GM19043 (cell line): ENCODE results near the gene RNF34.
A peak's percentile ranks its signal among the peaks of the same experiment; 100 is the strongest.
"Not testable (repeated sequence)": the region's sequence is repeated elsewhere in the genome, so short reads cannot be mapped to it uniquely, and the experiment has no call there.

Experiments used
- ATAC-seq: cut with Tn5 transposase; IDR thresholded peaks from one replicate; pipeline ENCODE4 v1.9.1; 2021; ENCODE audit warnings: low read depth; ENCODE audit not compliant: unreplicated experiment

Gene RNF34, protein sequence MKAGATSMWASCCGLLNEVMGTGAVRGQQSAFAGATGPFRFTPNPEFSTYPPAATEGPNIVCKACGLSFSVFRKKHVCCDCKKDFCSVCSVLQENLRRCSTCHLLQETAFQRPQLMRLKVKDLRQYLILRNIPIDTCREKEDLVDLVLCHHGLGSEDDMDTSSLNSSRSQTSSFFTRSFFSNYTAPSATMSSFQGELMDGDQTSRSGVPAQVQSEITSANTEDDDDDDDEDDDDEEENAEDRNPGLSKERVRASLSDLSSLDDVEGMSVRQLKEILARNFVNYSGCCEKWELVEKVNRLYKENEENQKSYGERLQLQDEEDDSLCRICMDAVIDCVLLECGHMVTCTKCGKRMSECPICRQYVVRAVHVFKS

DNA sequence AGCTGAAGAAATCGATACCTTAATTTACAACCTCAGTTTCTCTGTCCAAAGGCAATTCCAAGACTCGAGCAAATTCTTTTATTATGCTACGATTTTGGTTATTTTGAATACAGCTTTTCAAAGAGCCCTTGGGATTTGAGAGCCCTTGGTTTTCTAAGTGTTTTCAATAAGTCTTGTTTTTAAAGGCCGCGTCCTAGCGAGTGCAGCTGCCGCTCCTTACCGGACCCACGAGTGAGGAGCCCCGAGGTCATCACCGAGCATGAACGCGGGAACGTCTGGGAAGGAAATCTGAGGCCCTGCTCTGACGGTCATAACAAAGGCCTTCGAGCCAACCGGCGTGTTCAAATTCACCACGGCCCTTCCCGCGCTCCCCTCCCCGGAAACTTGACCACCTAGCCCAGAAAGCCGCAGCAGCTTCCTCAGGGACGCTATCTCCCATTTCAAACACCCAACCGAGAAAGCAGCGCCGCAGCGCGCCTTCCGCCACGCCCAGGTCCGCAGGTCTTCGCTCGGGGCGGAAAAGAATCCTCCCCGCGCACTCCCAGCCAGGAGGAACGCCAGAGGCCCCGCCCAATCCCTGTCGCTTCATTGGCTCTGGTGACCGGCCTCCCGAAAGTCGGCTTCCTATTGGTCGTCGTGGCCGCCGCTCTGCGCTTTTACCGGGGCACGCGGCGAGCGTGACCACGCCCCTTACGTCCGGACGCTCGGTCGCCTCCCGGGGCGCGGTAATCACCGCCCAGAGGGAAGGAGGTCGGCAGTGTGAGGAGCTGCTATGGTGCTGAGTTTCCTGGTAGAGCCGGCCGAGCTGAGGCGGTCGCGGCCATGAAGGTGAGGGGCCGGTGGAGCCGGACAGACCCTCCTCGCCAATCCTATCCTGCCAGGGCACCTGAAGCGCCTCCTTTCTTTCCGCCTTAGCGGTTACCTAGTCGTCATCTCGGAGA is at the start of gene RNF34:
TSS of gene RNF34 (plus strand) at position 728 of the 941 bp plus-strand sequence. CDS start at position 823, 95 bp downstream.
- ATAC-seq = peak; percentile 84

DNA sequence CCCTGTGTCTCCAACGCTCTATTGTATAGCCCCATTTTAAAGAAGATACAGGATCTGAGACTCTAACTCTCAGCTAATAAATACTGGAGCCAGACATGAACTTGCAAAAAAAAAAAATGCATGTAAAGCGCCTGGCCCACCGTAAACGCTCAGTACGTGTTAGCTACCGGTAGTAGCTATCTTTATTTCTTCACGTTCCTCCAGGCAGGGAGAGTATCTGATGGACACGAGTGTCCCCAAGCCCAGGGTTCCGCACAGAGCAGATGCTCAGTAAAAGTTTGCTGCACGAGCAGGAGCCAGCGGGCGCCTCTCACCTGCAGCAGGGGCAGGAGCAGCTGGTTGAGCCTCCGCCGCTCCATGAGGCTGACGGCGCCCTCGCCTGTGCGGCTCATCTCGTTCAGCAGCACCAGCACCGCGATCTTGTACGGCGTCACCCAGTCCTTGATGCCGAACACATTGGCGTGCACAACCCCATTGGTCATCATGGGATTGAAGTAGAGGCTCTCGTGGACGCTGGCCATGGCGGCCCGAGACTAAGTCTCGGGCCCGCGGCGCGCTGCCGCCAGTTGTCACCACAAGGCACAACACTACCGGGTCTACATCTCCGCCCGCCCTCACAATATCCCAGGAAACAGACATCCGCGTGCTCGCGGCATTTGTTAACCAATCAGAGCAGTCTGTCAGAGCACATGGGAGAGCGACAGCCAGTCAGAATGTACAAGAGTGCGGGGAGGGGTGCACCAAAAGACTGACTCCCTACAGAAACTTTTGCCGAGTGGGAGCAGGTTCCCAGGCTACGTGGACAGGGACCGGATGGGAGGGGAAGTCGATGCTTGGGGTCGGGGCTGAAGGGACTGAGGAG is 47.9 kb upstream of the RNF34 start, which contains the start of gene ANAPC5:
TSS of gene ANAPC5 (minus strand) at position 592 of the 862 bp plus-strand sequence. CDS start at position 521, 71 bp downstream.
- ATAC-seq = peak; percentile 97

DNA sequence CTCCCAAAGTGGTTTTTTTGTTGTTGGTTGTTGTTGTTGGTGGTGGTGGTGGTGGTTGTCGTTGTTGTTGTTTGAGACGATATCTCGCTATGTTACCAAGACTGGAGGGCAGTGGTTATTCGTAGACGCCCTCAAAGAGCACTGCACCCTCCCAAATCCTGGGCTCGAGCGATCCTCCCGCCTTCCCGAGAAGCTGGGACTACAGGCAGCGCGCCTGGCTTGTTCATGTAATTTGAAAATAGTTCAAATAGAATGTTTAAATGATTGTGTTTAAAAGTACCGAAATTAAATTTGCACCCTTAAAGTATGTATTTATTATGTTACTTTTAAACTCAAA is 47.3 kb upstream of the RNF34 start:
- ATAC-seq = no peak

DNA sequence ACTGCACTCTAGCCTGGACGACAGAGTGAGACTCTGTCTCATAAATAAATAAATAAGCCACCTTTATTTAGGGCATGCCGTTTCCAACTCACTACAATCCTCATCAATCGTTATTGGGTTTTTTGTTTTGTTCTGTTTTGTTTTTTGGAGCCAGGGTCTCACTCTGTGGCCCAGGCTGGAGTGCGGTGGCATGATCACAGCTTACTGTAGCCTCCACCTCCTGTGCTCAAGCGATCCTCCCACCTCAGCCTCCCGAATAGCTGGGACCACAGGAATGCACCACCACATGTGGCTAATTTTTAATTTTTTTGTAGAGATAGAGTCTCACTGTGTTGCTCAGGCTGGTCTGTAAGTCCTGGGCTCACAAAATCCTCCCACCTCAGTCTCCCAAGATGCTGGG is 44.1 kb upstream of the RNF34 start:
- ATAC-seq = no peak

DNA sequence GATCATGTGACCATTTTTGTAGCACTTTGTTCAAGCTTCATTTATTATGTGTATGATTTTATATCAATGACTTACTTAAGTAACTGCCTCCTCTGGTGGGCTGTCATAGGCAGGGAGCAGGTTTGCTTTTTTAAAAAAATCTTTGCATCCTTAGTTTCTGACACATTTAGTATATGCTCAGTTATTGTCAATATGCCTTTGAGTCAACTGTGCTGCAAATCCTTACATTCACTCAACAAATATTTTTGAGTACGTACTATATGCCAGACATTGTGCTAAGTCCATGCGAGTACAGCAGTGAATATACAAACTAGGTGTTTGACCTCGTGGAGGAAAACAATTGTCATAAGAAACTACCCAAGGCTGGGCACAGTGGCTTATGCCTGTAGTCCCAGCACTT is 43.3 kb upstream of the RNF34 start:
- no peak for ATAC-seq

DNA sequence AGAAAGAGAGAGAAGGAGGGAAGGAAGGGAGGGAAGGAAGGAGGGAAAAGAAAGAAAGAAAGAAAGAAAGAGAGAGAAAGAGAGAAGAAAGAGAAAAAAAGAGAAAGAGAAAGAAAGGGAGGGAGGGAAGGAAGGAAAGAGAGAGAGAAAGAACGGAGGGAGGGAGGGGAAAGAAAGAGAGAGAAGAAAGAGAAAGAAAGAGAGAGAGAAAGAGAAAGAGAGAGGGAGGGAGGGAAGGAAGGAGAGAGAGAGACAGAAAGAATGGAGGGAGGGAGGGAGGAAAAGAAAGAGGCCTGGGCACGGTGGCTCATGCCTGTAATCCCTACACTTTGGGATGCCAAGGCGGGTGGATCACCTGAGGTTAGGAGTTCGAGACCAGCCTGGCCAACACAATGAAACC is 42.6 kb upstream of the RNF34 start:
- ATAC-seq = no peak

DNA sequence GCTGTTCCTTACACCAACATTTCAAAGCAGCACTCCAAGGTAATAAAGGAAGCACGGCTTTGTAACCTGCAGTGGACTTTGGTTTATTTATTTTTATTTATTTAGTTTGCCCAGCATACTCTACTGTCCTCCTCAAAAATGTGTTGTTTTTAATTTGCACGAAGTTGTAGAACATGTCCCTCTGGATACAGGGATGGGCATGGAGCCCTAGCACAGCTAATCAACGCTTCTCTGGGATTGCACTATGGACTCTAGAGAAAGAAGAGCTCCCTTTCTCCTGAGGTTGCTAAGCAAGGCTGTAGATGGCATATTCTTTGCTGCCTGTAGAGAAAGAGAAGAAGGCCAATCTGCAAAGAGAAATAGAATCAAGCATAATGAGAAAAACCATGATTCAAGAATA is 41.8 kb upstream of the RNF34 start:
- no peak for ATAC-seq

DNA sequence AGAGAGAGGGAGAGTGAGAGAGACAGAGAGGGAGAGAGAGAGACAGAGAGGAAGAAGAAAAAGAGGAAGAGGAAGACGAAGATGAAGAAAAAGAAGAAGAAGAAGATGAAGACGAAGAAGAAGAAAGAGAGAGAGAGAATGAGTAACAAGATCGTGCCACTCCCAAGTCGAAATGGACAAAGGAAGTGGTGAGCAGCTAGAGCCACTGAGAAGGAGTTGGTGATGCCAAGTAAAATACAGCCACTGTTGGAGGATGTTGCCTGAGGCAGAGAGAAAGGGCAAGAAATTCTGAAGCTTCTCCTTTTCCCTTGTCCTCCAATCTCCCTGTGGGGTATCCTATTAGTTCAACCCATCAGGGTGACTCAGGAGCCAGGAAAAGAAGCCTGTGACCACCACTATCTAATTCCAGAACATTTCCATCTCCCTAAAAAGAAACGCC is 35.2 kb upstream of the RNF34 start:
- ATAC-seq = no peak

DNA sequence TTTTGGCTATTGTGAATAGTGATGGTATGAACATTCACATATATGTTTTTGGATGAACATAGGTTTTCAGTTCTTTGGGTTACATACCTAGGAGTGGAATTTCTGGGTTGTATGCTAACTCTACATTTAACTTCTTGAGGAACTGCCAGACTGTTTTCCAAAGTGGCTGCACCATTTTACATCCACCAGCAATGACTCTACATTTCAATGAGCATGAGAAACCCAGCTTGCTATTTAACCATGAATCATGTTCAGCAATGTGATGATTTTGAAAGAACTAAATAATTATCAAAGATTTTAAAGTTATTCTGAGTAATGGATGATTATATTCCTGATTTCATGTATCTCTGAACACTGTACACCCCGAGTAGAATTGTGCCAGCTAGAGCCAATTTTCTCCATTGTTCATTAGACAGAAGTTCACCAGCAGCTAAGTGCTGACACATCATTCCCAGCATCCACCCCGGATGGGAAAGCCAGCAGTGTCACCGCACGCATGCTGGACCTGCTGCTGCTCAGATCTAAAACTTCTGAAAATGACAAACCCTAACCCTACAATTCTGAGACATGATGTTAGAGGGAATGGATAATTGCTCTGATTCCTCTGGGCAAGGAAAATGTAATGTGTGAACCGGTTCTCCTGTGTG is 34.4 kb upstream of the RNF34 start:
- ATAC-seq = no peak

DNA sequence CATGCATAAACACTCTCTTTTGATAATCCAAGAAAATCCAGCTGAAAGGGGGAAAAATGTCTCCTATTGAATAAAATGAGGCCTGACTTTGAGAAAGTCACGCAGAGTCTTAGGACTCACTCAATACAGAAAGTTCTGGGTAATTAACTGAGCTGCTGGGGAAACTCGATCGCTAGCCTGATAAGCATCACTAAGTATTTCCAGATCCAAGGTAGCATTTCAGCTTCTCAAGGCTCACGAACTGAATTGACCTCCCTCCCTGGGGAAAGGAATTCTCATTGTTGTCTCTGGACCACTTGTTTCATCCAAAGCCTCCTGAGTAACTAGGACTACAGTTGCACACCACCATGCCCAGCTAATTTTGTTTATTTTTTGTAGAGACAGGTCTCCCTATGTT is 33.9 kb upstream of the RNF34 start:
- no peak for ATAC-seq

DNA sequence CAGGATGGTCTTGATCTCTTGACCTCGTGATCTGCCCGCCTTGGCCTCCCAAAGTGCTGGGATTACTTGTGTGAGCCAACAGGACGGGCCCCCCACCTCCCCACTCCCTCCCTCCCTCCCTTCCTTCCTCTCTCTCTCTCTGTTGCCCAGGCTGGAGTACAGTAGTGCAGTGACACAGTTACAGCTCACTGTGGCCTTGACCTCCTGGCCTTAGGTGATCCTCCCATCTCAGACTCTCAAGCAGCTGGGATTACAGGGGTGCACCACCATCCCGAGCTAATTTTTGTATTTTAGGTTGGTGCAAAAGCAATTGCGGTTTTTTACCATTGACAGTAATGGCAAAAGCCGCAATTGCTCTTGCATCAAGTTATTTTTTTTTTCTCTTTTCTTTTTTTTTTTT is 28.5 kb upstream of the RNF34 start:
- no peak for ATAC-seq

DNA sequence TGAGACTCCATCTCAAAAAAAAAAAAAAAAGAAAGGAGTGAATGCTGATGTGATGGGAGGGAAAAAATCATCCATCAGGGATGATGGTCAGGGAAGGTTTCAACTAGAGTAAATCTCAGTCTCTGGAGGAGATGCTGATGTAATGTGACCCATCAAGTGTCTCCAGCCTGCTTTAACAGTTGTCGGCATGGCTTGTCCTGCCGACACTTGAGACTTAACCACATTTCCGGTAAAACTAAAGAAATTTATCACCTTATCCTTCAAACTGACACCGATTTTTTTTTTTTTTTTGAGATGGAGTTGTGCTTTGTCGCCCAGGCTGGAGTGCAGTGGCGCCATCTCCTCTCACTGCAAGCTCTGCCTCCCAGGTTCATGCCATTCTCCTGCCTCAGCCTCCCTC is 26.2 kb upstream of the RNF34 start:
- no peak for ATAC-seq

DNA sequence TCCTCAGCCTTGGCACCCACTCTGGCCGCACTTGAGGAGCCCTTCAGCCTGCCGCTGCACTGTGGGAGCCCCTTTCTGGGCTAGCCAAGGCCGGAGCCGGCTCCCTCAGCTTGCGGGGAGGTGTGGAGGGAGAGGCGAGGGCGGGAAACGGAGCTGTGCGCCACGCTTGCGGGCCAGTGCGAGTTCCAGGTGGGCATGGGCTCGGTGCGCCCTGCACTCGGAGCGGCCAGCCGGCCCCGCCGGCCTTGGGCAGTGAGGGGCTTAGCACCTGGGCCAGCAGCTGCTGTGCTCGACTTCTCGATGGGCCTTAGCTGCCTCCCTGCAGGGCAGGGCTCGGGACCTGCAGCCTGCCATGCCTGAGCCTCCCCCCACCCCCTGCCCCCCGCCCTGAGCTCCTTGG is 25.6 kb upstream of the RNF34 start:
- not testable (repeated sequence) for ATAC-seq

DNA sequence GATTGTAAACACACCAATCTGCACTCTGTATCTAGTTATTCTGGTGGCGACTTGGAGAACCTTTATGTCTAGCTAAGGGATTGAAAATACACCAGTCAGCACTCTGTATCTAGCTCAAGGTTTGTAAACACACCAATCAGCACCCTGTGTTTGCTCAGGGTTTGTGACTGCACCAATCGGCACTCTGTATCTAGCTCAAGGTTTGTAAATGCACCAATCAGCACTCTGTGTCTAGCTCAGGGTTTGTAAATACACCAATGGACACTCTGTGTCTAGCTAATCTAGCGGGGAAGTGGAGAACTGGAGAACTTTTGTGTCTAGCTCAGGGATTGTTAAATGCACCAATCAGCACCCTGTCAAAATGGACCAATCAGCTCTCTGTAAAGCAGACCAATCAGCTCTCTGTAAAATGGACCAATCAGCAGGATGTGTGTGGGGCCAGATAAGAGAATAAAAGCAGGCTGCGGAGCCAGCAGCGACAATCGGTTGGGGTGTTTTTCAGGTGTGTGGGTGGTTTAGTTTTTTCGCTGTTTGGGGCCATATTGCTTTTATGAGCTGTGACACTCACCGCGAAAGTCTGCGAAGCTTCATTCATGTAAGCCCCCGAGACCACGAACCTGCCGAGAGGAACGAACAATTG is 24.9 kb upstream of the RNF34 start:
- not testable (repeated sequence) for ATAC-seq

DNA sequence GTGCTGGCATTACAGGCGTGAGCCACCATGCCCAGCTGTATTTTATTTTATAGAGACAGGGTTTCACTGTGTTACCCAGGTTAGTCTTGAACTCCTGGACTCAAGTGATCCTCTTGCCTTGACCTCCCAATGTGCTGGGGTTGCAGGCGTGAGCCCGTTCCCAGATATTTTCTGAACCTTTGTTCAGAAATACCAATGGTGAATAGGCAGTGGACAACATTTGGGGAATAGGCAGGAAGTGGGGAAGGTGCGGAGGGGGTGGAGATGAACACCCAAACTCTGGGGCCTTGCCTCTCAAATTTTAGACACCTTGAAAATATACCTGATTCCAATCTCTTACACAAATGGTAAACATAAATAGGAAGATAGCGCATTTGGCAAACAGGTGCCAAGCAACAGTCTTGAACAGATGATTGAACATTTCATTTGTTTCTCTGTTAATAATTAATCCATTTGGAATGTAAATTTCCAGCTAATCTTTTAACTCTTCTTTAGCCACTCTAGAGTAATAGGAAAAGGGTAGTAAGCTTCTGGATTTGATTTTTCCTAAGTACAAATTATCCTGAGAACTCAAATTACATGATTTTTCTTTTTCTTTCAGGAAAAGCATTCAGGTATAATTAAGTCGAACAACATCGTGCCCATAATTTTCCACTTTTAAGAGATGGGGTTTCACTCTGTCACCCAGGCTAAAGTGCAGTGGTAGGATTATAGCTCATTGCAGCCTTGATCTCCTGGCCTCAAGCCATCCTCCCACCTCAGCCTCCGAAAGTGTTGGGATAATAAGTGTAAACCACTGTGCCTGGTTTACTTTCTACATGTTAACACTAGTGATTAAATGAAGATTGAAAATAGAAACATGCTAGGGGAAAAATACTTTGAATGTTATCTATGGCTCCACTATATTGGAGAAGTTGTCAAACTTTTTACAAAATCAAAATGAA is 22.9 kb upstream of the RNF34 start:
- ATAC-seq = no peak

DNA sequence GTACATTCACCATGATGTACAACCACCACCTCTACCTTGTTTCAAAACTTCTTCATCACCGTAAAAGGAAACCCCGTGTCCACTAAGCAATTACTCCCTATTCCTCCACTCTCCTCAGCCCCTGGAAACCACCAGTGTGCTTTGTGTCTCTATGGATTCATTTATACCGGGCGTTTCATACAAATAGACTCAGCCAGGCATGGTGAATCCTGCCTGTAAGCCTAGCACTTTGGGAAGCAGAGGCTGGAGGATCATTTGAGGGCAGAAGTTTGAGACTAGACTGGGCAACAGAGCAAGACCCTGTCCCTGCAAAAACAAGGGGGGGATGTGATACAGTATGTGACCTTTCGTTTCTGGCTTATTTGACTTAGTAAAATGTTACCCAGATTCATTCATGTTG is 21.2 kb upstream of the RNF34 start:
- ATAC-seq = no peak

DNA sequence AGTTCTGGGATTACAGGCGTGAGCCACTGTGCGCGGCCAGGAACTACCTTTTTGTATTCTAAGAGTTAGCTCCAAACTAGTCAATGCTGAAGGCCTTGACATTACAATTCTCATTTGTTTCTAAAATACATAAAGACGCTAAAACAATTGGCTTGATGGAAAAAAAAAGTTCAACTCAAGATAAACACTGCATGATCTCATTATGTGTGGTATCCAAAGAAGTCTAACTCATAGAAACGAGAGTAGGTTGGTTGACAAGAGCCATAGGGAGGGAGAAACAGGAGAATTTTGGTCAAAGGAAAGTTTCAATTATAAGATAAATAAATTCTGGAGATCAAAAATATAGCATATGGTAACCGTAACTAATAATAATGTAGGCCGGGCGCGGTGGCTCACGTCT is 20.0 kb upstream of the RNF34 start:
- no peak for ATAC-seq

DNA sequence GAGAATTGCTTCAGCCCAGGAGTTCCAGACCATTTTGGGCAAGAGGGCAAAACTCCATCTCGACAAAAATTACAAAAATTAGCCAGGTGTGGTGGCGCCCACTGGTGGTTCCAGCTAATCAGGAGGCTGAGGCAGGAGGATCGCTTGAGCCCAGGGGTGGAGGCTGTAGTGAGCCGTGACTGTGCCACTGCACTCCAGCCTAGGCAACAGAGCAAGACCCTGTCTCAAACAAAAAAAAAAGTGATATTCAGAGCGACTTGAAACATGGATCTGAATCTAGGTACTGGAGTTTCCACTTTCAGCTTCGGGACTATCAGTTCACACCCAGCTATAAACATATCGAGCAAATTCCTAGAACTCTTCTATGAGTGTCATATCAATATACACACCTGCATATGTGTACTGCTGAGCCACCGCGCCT is 16.3 kb upstream of the RNF34 start:
- ATAC-seq = no peak

DNA sequence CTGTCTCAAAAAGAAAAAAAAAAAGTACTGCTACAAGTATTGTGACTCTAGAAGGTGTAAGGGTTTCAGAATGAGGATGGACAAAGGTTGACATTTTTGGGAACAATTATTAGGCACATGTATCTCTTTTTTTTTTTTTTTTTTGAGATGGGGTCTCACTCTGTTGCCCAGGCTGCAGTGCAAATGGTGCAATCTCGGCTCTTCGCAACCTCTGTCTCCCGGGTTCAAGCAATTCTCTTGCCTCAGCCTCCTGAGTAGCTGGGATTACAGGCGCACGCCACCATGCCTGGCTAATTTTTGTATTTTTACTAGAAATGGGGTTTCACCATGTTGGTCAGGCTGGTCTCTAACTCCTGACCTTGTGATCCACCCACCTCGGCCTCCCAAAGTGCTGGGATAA is 15.0 kb upstream of the RNF34 start:
- not testable (repeated sequence) for ATAC-seq
